ENCODE data around the gene KMT2C.

DNA sequence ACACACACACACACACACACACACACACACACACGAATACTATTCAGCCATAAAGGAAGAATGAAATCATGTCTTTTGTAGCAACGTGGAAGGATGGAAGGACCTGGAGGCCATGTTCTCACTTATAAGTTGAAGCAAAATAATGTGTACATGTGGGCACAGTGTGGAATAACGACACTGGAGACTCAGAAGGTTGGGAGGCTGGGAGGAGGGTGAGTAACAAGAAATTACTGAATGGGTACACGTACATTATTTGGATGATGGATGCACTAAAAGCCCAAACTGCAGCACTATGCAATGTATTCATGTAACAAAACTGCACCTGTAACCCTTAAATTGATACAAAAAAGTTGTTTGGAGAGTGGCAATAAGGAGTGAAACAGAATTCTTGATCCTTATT, 32.1 kb downstream of the KMT2C start:
- TF ChIP-seq CTCF (IDR thresholded peaks at IDR 0.05) = no peak
- TF ChIP-seq POLR2A (IDR thresholded peaks at IDR 0.05) = no peak
